NT2/D1 (cell line): ENCODE results near the gene SERPINB6.
"Not testable (repeated sequence)": the region's sequence is repeated elsewhere in the genome, so short reads cannot be mapped to it uniquely, and the experiment has no call there.

Source experiments
- SUZ12 ChIP-seq: IDR thresholded peaks from 2 replicates; pipeline ENCODE4 v1.6.1; 2011; ENCODE audit not compliant: insufficient read length, insufficient read depth; ENCODE audit errors: extremely low read depth
- ZNF274 ChIP-seq: IDR thresholded peaks from 2 replicates; pipeline ENCODE4 v1.6.1; 2011; ENCODE audit warnings: mild to moderate bottlenecking, low read depth, low read length

GRCh38 chr6:2909051-2909606, 62.2 kb downstream of the SERPINB6 start:
- TF ChIP-seq ZNF274, SUZ12: not testable (repeated sequence)
